ENCODE results near the gene IFNL1.
"Not testable (repeated sequence)": the region's sequence is repeated elsewhere in the genome, so short reads cannot be mapped to it uniquely, and the experiment has no call there.

The IFNL1 gene

DNA sequence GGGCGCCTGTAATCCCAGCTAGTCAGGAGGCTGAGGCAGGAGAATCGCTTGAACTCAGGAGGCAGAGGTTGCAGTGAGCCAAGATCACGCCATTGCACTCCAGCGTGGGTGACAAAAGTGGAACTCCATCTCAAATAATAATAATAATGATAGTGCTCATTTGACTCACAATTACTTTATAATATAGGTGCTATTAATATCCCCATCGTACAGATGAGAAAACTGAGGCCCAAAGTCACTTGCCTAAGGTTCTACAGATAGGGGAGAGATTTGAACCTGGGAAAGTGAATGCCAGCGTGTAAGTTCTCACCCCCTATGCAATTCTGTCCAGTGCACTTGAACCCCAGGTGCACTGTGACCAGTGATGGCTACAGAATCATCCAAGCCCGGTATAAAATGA lies 33.7 kb downstream of the IFNL1 start:
- DNase-seq, result no peak

DNA sequence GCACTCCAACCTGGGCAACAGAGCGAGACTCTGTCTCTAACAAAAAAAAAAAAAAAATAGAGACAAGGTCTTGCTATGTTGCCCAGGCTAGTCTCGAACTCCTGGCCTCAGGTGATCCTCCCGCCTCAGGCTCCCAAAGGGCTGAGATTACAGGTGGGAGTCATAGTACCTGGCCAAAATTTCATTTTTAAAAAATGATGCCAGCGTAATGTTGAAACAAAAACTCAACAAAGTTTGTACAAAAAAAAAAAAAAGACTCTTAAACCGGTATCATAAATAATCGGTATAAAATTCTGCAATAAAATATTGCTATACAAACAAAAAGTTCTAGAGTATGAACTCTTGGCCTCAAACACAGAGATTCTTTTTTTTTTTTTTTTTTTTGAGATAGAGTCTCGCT lies 36.1 kb downstream of the IFNL1 start:
- no peak for DNase-seq

DNA sequence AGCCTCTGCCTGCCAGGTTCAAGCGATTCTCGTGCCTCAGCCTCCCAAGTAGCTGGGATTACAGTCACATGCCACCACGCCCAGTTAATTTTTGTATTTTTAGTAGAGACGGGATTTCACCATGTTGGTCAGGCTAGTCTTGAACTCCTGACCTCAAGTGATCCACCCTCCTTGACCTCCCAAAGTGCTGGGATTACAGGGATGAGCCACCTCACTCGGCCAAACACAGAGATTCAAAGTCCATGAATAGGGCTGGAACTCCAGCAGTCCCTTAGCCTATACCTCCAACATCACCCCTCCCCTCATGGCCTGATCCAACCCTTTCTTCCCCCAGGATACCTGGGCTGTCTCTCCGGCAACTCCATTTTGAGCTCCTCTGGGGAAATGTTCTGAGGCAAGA lies 36.5 kb downstream of the IFNL1 start:
- not testable (repeated sequence) for DNase-seq

DNA sequence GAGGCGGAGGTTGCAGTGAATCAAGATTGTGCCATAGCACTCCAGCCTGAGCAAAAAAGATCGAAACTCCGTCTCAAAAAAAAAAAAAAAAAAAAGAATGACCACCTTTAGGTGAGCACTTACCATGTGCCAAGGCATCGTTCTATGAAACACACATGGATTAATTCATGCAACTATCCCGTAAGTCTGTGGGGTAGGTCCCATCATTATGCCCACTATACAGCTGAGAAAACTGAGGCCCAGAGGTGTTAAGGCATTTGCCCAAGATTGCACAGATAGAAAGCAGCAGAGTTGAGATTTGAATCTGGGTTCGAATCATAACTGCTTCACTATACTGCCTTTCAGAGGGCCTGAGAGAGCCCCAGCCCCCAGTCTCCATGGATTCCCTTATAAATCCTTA lies 37.3 kb downstream of the IFNL1 start:
- DNase-seq, result no peak

DNA sequence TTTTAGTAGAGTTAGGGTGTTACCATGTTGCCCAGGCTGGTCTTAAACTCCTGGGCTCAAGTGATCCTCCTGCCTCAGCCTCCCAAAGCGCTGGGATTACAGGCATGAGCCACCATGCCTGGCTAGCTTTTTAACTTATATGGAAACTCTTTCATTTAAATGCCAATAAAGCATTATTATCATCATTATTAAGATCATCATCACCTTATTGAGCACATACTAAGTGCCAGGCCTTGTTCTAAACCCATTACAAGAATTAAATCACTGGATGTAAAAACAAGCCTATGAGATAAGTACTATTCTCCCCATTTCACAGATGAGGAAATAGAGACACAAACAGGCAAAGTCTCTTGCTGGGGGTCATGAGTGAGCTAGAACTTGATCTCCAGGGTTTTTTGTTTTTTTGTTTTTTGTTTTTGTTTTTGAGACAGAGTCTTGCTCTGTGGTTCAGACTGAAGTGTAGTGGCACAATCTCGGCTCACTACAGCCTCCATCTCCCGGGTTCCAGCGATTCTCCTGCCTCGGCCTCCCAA lies 38.3 kb downstream of the IFNL1 start:
- DNase-seq, result no peak

DNA sequence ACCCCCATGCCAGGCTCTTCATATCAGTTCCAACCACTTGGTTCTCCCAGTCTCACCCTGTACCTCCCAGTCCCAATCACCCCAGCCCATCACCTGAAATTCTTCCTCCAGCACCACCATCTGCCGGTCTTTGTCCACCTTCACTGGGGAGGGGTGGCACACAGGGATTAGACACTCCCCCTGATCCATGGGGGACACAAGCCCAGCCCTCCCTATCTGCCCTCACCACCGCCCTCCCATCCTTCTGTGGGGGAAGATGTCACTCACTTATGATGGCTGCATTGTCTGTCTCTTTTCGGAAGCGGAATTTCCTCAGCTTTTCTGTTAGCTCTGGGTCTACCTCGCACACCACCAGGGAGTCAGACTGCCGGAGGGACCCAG lies 39.0 kb downstream of the IFNL1 start:
- no peak for DNase-seq

DNA sequence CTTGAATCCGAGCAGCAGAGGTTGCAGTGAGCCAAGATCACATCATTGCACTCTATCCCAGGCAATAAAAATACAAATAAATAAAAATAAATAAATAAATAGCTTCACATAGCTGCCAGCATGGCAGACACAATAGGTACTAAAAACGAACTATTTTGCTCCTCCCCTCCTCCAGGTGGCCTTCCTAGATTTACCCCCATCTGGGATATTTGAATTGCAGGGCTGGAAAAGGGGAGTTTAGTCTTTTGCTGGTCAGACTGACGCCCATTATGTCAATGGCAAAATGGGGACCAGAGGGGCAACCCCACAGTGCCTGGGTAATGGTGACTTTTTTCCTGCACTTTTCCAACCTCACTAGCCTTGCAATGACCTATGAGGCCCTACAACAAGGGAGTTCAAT lies 40.3 kb downstream of the IFNL1 start:
- no peak for DNase-seq

DNA sequence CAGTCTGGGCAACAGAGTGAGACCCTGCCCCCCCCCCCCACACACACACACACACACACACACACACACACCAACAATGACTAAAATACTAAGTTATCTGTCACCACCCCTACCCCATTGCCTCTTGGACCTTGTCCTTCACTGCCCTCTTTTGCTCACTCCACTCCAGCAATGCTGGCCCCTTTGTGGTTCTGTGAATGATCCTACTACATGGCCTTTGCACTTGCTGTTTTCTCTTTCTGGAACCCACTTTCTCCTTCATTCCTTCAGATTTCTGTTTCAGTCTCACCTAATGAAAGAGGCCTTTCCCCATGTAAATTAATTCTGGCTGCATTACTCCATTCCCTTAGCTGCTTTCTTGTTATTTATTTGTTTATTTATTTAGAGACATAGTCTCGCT lies 43.5 kb downstream of the IFNL1 start:
- DNase-seq, result no peak

DNA sequence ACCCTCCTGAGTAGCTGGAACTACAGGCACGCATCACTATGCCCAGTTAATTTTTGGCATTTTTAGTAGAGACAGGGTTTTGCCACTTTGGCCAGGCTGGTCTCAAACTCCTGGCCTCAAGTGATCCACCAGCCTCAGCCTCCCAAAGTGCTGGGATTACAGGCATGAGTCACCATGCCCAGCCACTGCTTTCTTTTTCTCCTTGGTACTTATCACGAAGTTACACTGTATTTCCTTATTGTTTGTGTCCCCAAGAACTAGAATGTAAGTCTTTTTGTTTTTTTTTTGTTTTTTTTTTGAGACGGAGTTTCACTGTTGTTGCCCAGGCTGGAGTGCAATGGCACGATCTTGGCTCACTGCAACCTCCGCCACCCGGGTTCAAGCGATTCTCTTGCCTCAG lies 43.9 kb downstream of the IFNL1 start:
- not testable (repeated sequence) for DNase-seq

DNA sequence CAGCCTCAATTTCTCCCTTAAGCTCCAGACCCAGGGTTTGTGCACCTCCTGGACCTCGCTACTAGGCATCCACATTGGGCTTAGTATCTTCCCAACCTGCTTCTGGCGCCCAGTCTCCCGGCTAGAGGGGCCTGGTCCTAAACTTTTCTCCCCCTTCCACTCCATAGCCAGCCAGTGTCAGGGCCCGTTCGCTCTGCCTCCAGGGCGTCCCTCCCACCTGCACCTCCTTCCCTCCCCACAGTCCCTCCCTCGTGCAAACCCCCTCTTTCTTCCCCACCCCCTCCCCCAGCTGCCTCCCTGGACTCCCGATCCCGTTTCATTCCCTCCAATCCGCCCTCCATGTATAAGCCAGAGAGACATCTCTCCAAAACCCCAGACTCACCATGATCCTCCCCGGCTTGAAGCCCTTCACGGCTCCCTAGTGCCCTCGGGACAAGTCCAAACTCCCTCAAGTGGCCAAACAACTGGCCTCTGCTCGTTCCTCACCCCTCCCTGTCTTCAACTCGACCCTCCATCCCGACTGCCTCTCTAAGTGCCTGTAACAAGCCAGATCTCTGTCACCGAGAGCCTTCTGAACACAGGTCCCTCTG lies 45.0 kb downstream of the IFNL1 start:
- peak in 13 of 56 donors; percentile 16 to 66 (median 51) for DNase-seq

DNA sequence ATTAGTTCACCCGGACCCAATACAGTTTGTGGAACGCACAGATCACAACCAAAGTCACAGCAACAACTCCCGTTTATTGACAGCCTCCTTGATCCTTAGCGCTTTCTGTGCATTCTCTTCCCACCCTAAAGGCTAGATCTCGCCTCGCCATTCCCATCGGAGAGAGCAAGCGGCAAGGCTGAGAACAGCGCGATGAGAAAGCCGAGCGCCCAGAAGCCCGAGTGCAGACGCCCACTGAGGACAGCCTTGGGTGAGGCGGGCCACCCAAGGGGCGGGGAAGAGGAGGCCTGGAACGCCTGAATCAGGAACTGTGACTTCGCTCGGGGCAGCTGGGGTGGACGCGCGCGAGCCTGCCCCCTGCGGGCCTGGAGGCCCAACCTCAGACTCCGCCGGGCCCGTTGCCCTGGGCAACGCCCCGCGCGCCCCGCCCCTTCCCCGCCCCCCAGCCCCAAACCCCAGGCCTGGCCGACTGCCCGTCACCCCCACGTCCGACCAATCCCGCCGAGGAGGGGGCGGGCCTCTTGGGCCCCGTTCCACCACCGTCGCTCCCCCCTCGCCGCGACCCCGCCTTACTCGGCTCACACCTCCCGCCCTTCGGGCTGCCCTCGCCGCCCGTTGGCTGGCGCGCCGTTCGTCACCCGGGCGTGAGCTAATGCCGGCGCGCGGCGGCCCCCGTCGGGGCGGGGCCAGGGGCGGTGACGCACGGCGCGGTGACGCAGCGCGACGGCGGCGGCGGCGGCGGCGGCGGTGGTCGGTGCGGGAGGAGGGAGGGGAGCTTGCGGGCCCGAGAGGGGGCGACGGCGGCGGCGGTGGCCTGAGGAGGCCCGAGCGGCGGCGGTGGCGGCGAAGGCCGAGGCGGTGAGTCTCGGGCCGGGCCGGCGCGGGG lies 45.8 kb downstream of the IFNL1 start, which contains the start of gene SAMD4B:
Gene SAMD4B, plus strand, starts transcription at position 703 of the 886 bp plus-strand sequence. CDS start 14,473 bp downstream, outside the sequence.
- DNase-seq, result peak; percentile 84 to 100 (median 98)

DNA sequence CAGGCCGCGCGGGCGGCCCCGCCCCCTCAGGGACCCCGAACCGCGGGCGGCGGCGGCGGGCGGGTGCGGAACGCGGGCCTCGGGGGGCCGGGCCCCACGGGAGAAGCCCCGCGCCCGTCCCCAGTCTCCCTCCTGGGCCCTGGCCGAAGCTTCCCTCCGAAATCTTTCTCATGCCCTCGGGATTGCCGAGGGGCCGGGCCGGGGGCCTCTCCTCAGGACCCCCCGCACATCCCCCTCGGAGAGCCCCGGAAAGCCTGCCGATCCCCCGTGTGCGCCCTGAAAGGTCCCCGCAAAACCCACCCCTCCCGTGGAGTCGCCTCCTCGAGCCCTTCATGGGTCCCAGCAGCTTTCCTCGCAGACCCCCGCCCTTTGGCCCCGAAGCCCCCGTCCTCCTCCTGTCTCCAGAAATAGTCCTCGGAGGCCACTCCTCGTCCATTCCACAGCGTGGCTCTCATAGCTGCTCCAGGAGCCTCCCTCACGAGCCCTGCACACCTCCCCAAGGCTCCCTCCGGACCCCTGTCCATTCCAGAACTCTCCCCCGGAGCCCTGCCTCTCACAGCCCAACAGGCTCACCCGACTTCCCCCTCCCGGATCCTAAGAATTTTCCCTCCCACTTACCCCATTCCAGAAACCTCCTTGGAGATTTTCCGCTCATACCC lies 46.6 kb downstream of the IFNL1 start:
- peak in 7 of 56 donors; percentile 17 to 48 (median 39) for DNase-seq

DNA sequence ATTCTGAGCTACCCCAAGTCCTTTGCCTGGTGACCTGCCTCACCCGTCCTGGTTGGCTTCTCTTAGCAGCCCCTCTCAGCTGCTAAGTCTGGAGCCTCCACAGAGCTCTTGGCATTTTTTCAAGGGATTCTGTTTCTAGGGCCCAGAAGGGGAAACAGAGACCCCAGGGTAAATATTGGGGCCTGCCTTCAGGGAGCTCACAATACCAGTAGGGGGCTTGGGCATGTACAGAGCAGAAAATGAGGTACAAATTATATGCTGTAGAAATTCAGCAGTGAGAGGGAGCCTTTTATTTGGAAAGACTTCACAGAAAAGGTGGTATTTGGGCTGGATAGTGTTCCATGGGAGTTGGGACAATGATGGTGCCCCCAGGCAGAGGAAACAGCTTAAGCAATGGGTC lies 49.7 kb downstream of the IFNL1 start:
- DNase-seq, result no peak

DNA sequence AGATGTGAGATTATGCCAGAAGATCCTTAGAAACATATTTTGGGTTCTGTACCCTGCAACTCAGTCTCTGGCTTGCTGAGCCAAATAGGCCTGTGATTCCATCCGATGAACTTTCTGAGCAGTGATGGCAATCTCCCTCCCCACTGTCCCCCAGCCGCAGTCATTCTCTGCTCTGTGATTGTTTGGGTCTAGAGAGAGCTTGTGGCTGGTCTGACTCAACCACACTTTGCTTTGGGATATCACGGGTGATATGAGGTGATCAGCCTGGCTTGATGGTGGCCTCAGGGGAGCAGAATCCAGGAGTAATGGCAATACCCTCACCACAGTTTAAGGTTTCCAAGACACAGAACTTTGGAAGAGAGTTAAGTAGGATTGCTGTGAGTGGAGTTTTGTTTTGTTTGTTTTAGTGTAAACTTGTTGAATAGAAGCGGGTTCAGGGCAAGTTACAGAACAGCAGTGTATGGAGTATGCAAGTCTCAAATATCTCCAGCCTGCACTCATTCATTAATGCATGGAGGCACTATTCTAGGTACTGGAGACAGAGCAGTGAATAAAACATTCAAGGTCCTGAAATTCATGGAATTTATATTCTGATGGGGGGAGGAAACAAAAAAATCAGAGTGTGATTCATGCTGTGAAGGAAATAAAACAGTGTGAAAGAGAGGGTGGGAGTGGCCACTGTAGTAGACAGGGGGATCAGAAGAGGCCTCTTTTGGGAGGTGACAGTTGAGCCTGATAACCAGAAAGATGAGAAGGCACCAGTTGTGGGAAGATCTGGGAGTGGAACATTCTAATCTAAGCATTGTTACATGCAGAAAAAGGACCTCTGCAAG lies 51.3 kb downstream of the IFNL1 start:
- no peak for DNase-seq
